Measurements from ENCODE around the gene MCF2L.

DNA sequence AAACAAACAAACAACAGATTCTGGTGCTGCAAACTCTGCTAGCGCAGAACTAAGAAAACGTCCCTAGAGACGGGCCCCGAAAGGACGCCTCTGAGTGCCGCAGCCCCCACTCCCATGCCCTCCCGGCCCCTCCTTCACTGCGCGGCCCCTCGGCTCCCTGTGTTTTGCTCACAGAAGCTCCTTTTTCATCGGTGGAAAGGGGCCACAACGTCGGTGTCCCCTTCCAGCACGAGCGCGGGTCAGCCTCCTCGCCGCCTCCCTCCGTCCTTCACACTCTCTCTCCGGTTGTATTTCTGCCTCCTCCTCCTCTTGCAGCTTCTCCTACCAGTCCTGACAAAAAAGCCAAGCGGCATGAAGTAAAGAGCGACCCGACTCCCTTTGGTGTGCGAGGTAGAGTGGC lies 121.8 kb downstream of the MCF2L start:
- TF ChIP-seq CTCF (IDR thresholded peaks at IDR 0.05; ENCODE audit: insufficient read depth, low read length, poor library complexity, severe bottlenecking) = no peak
- TF ChIP-seq EZH2phosphoT487 (conservative IDR thresholded peaks at IDR 0.05; ENCODE audit: low read length) = no peak
